HEK293 (cell line): Measurements from ENCODE around the gene PDLIM7.
"Not testable (repeated sequence)": the region's sequence is repeated elsewhere in the genome, so short reads cannot be mapped to it uniquely, and the experiment has no call there.

Experiments
- CTCF ChIA-PET: fragments of 350-600 bp; formaldehyde crosslinking; extraction: SDS; loops from one replicate; lab custom pipeline; 2021; ENCODE audit warnings: antibody characterized with exemption; lab: Yijun Ruan, JAX
- POLR2A ChIA-PET: fragments of 300-600 bp; formaldehyde crosslinking; extraction: SDS; loops from one replicate; lab custom pipeline; 2020; ENCODE audit warnings: antibody characterized with exemption, inconsistent platforms; lab: Yijun Ruan, JAX
- H3K27ac ChIP-seq: fragments of 200-500 bp; sonication (Bioruptor generic); 2 replicates; pipeline ENCODE4 v1.5.1; 2014; ENCODE audit warnings: low read depth, low read length, control low read depth, inconsistent platforms; ENCODE audit errors: extremely low read depth
- H3K36me3 ChIP-seq, 2 experiments: fragments of 200-500 bp in 1 of 2; sonication (Bioruptor generic) in 1 of 2; 1 replicate in 1 of 2; 2 replicates in 1 of 2; pipeline ENCODE4 v1.5.1; 2014 to 2017; ENCODE audit warnings: inconsistent platforms in 2 of 2, low read length in 2 of 2; ENCODE audit not compliant: control insufficient read depth in 2 of 2, insufficient read depth in 1 of 2
- H3K4me1 ChIP-seq: fragments of 200-500 bp; sonication (Bioruptor generic); 2 replicates; pipeline ENCODE4 v1.5.1; 2014; ENCODE audit warnings: mild to moderate bottlenecking, low read length, inconsistent platforms; ENCODE audit not compliant: control insufficient read depth, insufficient read depth
- H3K4me3 ChIP-seq: 2 replicates; pipeline ENCODE4 v1.5.1; 2011; ENCODE audit warnings: low read depth, mild to moderate bottlenecking, control low read depth, low read length, moderate library complexity
- H3K9me3 ChIP-seq: fragments of 200-500 bp; sonication (Bioruptor generic); 2 replicates; pipeline ENCODE4 v1.5.1; 2014; ENCODE audit warnings: low read depth, low read length, inconsistent platforms; ENCODE audit not compliant: control insufficient read depth, insufficient read depth
- ATF2 ChIP-seq: fragments of 450-650 bp; formaldehyde crosslinking; IDR thresholded peaks from 2 replicates; pipeline ENCODE4 v1.5.1; 2016; ENCODE audit warnings: missing biosample characterization, missing genetic modification characterization, low read depth
- GFI1B ChIP-seq: fragments of 450-650 bp; formaldehyde crosslinking; IDR thresholded peaks from 2 replicates; pipeline ENCODE4 v1.5.1; 2016; ENCODE audit warnings: missing biosample characterization, missing genetic modification characterization
- GLIS1 ChIP-seq: fragments of 450-650 bp; formaldehyde crosslinking; IDR thresholded peaks from 2 replicates; pipeline ENCODE4 v1.5.1; 2016; ENCODE audit warnings: missing biosample characterization, missing genetic modification characterization
- HOXC10 ChIP-seq: sonication (generic); formaldehyde crosslinking; IDR thresholded peaks from 2 replicates; pipeline ENCODE4 v1.8.1; 2023; ENCODE audit warnings: mild to moderate bottlenecking, missing genetic modification reagents
- IKZF3 ChIP-seq: fragments of 450-650 bp; IDR thresholded peaks from 2 replicates; pipeline ENCODE4 v1.5.0; 2018; ENCODE audit warnings: missing biosample characterization, mild to moderate bottlenecking, missing genetic modification characterization, moderate library complexity
- PRDM10 ChIP-seq: fragments of 450-650 bp; formaldehyde crosslinking; IDR thresholded peaks from 2 replicates; pipeline ENCODE4 v1.5.1; 2016; ENCODE audit warnings: missing biosample characterization, missing genetic modification characterization
- SETDB1 ChIP-seq: IDR thresholded peaks from one replicate; pipeline ENCODE4 v1.6.1; 2017; ENCODE audit warnings: mild to moderate bottlenecking, low read length, moderate library complexity, mixed read lengths; ENCODE audit not compliant: insufficient read length
- ZNF121 ChIP-seq: fragments of 450-650 bp; formaldehyde crosslinking; IDR thresholded peaks from 2 replicates; pipeline ENCODE4 v1.5.1; 2016; ENCODE audit warnings: missing biosample characterization, missing genetic modification characterization
- ZNF169 ChIP-seq: fragments of 450-650 bp; formaldehyde crosslinking; IDR thresholded peaks from 2 replicates; pipeline ENCODE4 v1.5.1; 2016; ENCODE audit warnings: missing biosample characterization, missing genetic modification characterization
- ZNF239 ChIP-seq: fragments of 450-650 bp; formaldehyde crosslinking; IDR thresholded peaks from 2 replicates; pipeline ENCODE4 v1.5.1; 2016; ENCODE audit warnings: missing biosample characterization, missing genetic modification characterization
- ZNF449 ChIP-seq: fragments of 450-650 bp; formaldehyde crosslinking; IDR thresholded peaks from 2 replicates; pipeline ENCODE4 v1.5.1; 2017; ENCODE audit warnings: missing biosample characterization, mild to moderate bottlenecking, missing genetic modification characterization, moderate library complexity
- ZNF529 ChIP-seq: fragments of 450-650 bp; formaldehyde crosslinking; IDR thresholded peaks from 2 replicates; pipeline ENCODE4 v1.5.1; 2017; ENCODE audit warnings: missing genetic modification characterization, missing biosample characterization; ENCODE audit not compliant: insufficient replicate concordance
- ZNF621 ChIP-seq: fragments of 450-650 bp; formaldehyde crosslinking; IDR thresholded peaks from 2 replicates; pipeline ENCODE4 v1.5.1; 2017; ENCODE audit warnings: missing biosample characterization, missing genetic modification characterization
- ZNF660 ChIP-seq: fragments of 450-650 bp; IDR thresholded peaks from 2 replicates; pipeline ENCODE4 v1.5.1; 2018; ENCODE audit warnings: missing biosample characterization, mild to moderate bottlenecking, missing genetic modification characterization
- ZNF701 ChIP-seq: fragments of 450-650 bp; formaldehyde crosslinking; IDR thresholded peaks from 2 replicates; pipeline ENCODE4 v1.5.1; 2016; ENCODE audit warnings: missing biosample characterization, missing genetic modification characterization
- ZNF747 ChIP-seq: fragments of 450-650 bp; formaldehyde crosslinking; IDR thresholded peaks from 2 replicates; pipeline ENCODE4 v1.5.1; 2016; ENCODE audit warnings: missing biosample characterization, missing genetic modification characterization
- ZNF768 ChIP-seq: fragments of 450-650 bp; formaldehyde crosslinking; IDR thresholded peaks from 2 replicates; pipeline ENCODE4 v1.5.1; 2018; ENCODE audit warnings: missing biosample characterization, mild to moderate bottlenecking, missing genetic modification characterization
- ZNF843 ChIP-seq: fragments of 450-650 bp; formaldehyde crosslinking; IDR thresholded peaks from 2 replicates; pipeline ENCODE4 v1.5.1; 2016; ENCODE audit warnings: missing biosample characterization, missing genetic modification characterization
- ZSCAN18 ChIP-seq: fragments of 450-650 bp; formaldehyde crosslinking; IDR thresholded peaks from 2 replicates; pipeline ENCODE4 v1.5.1; 2016; ENCODE audit warnings: missing biosample characterization, missing genetic modification characterization

Gene PDLIM7

GRCh38 chr5:177535125-177535524 is 37.7 kb upstream of the PDLIM7 start:
- no peak for TF ChIP-seq ZNF660 (tag by site-specific recombination)
- no peak for TF ChIP-seq ZNF169 (tag by site-specific recombination)
- TF ChIP-seq GFI1B (tag by site-specific recombination) = no peak
- no peak for TF ChIP-seq ZNF529 (tag by site-specific recombination)
- TF ChIP-seq ATF2 (tag by site-specific recombination) = no peak
- no peak for TF ChIP-seq ZNF239 (tag by site-specific recombination)
- no peak for TF ChIP-seq ZSCAN18
- no peak for TF ChIP-seq ZNF768 (tag by site-specific recombination)
- no peak for TF ChIP-seq SETDB1
- no peak for TF ChIP-seq GLIS1 (tag by site-specific recombination)
- no peak for TF ChIP-seq ZNF747

GRCh38 chr5:177534433-177534832 is 37.0 kb upstream of the PDLIM7 start:
- CTCF ChIA-PET = interaction anchor here (1.1 kb wide), 1 partner anchor 69 kb away, joined by 3 read pairs; no protein-coding TSS in a partner anchor
- H3K4me1 ChIP-seq, POLR2A ChIA-PET, H3K27ac ChIP-seq, H3K9me3 ChIP-seq, H3K4me3 ChIP-seq: not testable (repeated sequence)
- H3K36me3 ChIP-seq = peaks cover 13 to 92% of the 10 kb centered on the region in 2 experiments

More at GRCh38 chr5:177535125-177535524, 37.7 kb upstream of the PDLIM7 start:
- no peaks in the 10 kb centered on the region for H3K9me3 ChIP-seq
- no peak overlapping the region for H3K27ac ChIP-seq
- no peak overlapping the region for H3K4me3 ChIP-seq
- H3K4me1 ChIP-seq = no peaks in the 10 kb centered on the region
- POLR2A ChIA-PET = no interaction called here
- CTCF ChIA-PET = interaction anchor here (1.1 kb wide), 1 partner anchor 68 kb away, joined by 3 read pairs; no protein-coding TSS in a partner anchor
- peaks cover 13 to 89% of the 10 kb centered on the region in 2 experiments for H3K36me3 ChIP-seq

GRCh38 chr5:177531209-177531940 is 34.0 kb upstream of the PDLIM7 start:
- no peak overlapping the region for H3K27ac ChIP-seq
- H3K4me3 ChIP-seq = no peak overlapping the region
- H3K36me3 ChIP-seq = peaks cover 13 to 92% of the 10 kb centered on the region in 2 experiments; a peak in 2 of 3 replicates
- POLR2A ChIA-PET = no interaction called here
- CTCF ChIA-PET = interaction anchor here (0.7 to 1.4 kb wide), 2 partner anchors 10 to 15 kb away, joined by 3 read pairs; no protein-coding TSS in a partner anchor
- no peaks in the 10 kb centered on the region for H3K4me1 ChIP-seq
- no peak for TF ChIP-seq ZNF621 (tag by site-specific recombination)
- TF ChIP-seq ZNF701 (tag by site-specific recombination) = no peak
- no peak for TF ChIP-seq IKZF3 (tag by site-specific recombination)
- no peak for TF ChIP-seq PRDM10 (tag by site-specific recombination)
- no peak for TF ChIP-seq ZNF121 (tag by site-specific recombination)
- TF ChIP-seq ZNF449 (tag by site-specific recombination) = no peak
- no peak for TF ChIP-seq HOXC10 (CRISPR knock-in tag)
- no peak for TF ChIP-seq ZNF843 (tag by site-specific recombination)
- no peaks in the 10 kb centered on the region for H3K9me3 ChIP-seq
